Measurements from ENCODE around the gene AGFG2.

AGFG2 gene

DNA sequence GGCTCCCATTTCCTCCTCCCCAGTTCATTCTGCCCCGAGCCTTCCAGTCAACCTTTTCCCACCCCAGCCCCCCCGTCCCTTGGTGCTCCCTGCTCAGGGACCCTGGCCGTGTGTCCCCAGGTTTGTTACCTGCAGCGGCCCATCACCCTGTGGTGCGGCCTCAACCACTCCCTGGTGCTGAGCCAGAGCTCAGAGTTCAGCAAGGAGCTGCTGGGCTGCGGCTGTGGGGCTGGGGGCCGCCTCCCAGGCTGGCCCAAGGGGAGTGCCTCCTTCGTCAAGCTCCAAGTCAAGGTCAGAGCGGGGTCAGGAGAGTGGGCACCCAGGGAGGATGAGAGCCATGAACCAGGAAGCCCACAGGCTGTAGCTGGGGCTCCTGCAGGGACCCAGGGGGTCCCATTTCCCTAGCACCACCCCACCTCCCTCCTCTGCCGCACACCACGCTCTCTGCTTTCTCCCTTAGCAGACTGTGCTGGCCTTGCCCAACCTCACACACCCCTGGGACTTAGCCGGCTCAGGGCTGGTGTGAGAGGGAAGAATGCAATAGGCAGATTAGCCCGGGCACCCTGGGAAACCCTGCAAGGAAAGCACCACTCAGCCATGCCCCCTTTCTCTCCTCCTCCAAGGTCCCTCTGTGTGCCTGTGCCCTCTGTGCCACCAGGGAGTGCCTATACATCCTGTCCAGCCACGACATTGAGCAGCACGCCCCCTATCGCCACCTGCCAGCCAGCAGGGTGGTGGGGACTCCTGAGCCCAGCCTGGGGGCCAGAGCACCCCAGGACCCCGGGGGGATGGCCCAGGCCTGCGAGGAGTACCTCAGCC is 61.1 kb downstream of the AGFG2 start (continued):
- TF ChIP-seq ESRRG (CRISPR knock-in tag; IDR thresholded peaks at IDR 0.05) (no peak), ZFP30 (CRISPR knock-in tag; IDR thresholded peaks at IDR 0.05) (no peak)
- TF ChIP-seq, protein P1, sequence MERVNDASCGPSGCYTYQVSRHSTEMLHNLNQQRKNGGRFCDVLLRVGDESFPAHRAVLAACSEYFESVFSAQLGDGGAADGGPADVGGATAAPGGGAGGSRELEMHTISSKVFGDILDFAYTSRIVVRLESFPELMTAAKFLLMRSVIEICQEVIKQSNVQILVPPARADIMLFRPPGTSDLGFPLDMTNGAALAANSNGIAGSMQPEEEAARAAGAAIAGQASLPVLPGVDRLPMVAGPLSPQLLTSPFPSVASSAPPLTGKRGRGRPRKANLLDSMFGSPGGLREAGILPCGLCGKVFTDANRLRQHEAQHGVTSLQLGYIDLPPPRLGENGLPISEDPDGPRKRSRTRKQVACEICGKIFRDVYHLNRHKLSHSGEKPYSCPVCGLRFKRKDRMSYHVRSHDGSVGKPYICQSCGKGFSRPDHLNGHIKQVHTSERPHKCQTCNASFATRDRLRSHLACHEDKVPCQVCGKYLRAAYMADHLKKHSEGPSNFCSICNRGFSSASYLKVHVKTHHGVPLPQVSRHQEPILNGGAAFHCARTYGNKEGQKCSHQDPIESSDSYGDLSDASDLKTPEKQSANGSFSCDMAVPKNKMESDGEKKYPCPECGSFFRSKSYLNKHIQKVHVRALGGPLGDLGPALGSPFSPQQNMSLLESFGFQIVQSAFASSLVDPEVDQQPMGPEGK (CRISPR knock-in tag; IDR thresholded peaks at IDR 0.05; ENCODE audit: borderline replicate concordance) = no peak
- TF ChIP-seq, protein P2, sequence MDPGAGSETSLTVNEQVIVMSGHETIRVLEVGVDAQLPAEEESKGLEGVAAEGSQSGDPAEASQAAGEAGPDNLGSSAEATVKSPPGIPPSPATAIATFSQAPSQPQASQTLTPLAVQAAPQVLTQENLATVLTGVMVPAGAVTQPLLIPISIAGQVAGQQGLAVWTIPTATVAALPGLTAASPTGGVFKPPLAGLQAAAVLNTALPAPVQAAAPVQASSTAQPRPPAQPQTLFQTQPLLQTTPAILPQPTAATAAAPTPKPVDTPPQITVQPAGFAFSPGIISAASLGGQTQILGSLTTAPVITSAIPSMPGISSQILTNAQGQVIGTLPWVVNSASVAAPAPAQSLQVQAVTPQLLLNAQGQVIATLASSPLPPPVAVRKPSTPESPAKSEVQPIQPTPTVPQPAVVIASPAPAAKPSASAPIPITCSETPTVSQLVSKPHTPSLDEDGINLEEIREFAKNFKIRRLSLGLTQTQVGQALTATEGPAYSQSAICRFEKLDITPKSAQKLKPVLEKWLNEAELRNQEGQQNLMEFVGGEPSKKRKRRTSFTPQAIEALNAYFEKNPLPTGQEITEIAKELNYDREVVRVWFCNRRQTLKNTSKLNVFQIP (CRISPR knock-in tag; IDR thresholded peaks at IDR 0.05; ENCODE audit: borderline replicate concordance, low read depth) = no peak

DNA sequence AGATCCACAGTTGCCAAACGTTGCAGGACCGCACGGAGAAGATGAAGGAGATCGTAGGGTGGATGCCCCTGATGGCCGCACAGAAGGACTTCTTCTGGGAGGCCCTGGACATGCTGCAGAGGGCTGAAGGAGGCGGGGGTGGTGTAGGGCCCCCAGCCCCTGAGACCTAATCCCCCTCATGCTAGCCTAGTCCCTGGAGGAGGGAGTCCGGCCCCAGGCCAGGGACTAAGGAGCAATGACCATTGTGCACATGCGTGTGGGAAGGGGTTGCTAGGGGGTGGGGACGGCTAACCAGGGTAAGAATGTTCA is 61.7 kb downstream of the AGFG2 start:
- TF ChIP-seq BACH2 (CRISPR knock-in tag; IDR thresholded peaks at IDR 0.05; ENCODE audit: borderline replicate concordance) = no peak
- no peak for TF ChIP-seq ESRRG (CRISPR knock-in tag; IDR thresholded peaks at IDR 0.05)
- no peak for TF ChIP-seq ISL1 (CRISPR knock-in tag; IDR thresholded peaks at IDR 0.05)
- TF ChIP-seq ZFP30 (CRISPR knock-in tag; IDR thresholded peaks at IDR 0.05) = no peak
- TF ChIP-seq GLIS3 (CRISPR knock-in tag; IDR thresholded peaks at IDR 0.05) = no peak
- TF ChIP-seq, protein P3, sequence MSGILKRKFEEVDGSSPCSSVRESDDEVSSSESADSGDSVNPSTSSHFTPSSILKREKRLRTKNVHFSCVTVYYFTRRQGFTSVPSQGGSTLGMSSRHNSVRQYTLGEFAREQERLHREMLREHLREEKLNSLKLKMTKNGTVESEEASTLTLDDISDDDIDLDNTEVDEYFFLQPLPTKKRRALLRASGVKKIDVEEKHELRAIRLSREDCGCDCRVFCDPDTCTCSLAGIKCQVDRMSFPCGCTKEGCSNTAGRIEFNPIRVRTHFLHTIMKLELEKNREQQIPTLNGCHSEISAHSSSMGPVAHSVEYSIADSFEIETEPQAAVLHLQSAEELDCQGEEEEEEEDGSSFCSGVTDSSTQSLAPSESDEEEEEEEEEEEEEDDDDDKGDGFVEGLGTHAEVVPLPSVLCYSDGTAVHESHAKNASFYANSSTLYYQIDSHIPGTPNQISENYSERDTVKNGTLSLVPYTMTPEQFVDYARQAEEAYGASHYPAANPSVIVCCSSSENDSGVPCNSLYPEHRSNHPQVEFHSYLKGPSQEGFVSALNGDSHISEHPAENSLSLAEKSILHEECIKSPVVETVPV (CRISPR knock-in tag; IDR thresholded peaks at IDR 0.05) = no peak
- TF ChIP-seq, protein P1 (CRISPR knock-in tag; IDR thresholded peaks at IDR 0.05; ENCODE audit: borderline replicate concordance) = no peak
- TF ChIP-seq, protein P2 (CRISPR knock-in tag; IDR thresholded peaks at IDR 0.05; ENCODE audit: borderline replicate concordance, low read depth) = no peak
- no peak for TF ChIP-seq SNAI2 (CRISPR knock-in tag; IDR thresholded peaks at IDR 0.05)
- TF ChIP-seq CSDC2 (CRISPR knock-in tag; IDR thresholded peaks at IDR 0.05) = no peak
- TF ChIP-seq ZNF565 (CRISPR knock-in tag; conservative IDR thresholded peaks at IDR 0.05; ENCODE audit: low read depth) = no peak
- TF ChIP-seq ZNF8 (CRISPR knock-in tag; IDR thresholded peaks at IDR 0.05) = no peak
- no peak for TF ChIP-seq TCF4 (CRISPR knock-in tag; IDR thresholded peaks at IDR 0.05; ENCODE audit: borderline replicate concordance)
- no peak for ATAC-seq

DNA sequence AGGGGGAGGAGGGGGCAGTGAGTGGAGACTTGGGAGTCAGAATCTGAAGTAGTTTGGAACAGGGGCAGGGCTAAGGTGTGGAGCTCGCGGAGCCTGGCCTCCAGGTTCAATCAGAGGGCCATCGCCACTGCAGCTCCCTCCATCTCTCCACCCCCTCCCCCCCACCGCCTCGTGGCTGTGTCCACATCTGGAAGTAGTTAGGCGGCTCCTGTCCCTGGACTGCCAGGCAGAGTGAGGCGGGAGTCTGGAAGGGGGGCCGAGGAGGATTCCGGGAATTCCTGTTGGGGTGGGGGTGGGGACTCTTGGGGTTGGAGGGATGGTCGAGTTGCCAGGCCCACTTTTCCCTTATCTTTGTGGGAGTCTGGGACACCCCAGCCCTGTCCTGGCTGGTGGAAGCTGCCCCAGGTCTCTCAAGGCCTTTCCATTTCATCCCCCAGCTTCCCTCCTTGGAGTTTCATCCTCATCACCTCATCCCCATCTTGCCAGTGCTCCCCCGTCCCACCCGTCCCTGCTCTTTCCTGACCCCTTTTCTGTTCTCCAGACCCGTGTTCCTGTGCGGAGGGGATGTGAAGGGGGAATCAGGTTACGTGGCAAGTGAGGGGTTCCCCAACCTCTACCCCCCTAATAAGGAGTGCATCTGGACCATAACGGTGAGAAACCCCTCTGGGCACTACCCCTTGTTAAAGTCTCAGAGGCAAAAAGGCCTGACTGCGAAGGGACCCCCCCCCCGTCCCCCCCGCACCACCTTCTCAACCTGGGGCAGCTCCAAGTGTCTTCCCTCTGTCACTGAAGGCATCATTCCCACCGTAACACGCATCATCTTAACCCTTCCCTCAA is 64.1 kb downstream of the AGFG2 start:
- no peak for TF ChIP-seq SNAI2 (CRISPR knock-in tag; IDR thresholded peaks at IDR 0.05)
- peak; percentile 16; the same call in 1 of the 2 replicates for TF ChIP-seq GLIS3 (CRISPR knock-in tag; IDR thresholded peaks at IDR 0.05)
- TF ChIP-seq, protein P1 (CRISPR knock-in tag; IDR thresholded peaks at IDR 0.05; ENCODE audit: borderline replicate concordance) = 0 out of 2 replicates have a peak, but pooled peaks have one; percentile 20
- no peak for TF ChIP-seq ISL1 (CRISPR knock-in tag; IDR thresholded peaks at IDR 0.05)
- TF ChIP-seq TCF4 (CRISPR knock-in tag; IDR thresholded peaks at IDR 0.05; ENCODE audit: borderline replicate concordance) = peak; percentile 92
- TF ChIP-seq ZNF8 (CRISPR knock-in tag; IDR thresholded peaks at IDR 0.05) = 0 out of 2 replicates have a peak, but pooled peaks have one; percentile 1
- ATAC-seq = peak; percentile 81

Measured in SK-N-SH treated with all-trans-retinoic acid at 6 μM for 48 hours (cell line).